ENCODE data around the gene ERGIC2.

DNA sequence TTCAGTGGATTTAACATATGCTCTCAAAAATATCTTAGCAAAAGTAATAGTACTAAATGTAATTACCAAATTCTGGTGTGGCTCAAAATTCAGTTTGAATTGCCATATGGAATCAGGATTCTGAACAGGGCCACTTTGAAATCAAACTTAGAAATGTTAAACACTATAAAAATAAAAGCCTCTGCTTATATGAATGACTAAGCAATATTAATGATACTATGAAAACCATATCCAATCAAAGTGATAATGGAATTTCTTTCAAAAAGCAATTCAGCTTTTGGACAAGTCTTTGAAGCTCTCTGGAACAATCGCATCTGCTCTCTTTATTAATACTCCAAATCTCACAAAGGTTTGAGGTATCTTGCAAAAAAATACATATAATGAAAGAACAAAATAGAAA, 51.6 kb downstream of the ERGIC2 start:
- TF ChIP-seq, protein P1, sequence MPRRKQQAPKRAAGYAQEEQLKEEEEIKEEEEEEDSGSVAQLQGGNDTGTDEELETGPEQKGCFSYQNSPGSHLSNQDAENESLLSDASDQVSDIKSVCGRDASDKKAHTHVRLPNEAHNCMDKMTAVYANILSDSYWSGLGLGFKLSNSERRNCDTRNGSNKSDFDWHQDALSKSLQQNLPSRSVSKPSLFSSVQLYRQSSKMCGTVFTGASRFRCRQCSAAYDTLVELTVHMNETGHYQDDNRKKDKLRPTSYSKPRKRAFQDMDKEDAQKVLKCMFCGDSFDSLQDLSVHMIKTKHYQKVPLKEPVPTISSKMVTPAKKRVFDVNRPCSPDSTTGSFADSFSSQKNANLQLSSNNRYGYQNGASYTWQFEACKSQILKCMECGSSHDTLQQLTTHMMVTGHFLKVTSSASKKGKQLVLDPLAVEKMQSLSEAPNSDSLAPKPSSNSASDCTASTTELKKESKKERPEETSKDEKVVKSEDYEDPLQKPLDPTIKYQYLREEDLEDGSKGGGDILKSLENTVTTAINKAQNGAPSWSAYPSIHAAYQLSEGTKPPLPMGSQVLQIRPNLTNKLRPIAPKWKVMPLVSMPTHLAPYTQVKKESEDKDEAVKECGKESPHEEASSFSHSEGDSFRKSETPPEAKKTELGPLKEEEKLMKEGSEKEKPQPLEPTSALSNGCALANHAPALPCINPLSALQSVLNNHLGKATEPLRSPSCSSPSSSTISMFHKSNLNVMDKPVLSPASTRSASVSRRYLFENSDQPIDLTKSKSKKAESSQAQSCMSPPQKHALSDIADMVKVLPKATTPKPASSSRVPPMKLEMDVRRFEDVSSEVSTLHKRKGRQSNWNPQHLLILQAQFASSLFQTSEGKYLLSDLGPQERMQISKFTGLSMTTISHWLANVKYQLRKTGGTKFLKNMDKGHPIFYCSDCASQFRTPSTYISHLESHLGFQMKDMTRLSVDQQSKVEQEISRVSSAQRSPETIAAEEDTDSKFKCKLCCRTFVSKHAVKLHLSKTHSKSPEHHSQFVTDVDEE (CRISPR knock-in tag; IDR thresholded peaks at IDR 0.05), result no peak
- no peak for TF ChIP-seq ESRRG (CRISPR knock-in tag; IDR thresholded peaks at IDR 0.05)
- TF ChIP-seq, protein P2, sequence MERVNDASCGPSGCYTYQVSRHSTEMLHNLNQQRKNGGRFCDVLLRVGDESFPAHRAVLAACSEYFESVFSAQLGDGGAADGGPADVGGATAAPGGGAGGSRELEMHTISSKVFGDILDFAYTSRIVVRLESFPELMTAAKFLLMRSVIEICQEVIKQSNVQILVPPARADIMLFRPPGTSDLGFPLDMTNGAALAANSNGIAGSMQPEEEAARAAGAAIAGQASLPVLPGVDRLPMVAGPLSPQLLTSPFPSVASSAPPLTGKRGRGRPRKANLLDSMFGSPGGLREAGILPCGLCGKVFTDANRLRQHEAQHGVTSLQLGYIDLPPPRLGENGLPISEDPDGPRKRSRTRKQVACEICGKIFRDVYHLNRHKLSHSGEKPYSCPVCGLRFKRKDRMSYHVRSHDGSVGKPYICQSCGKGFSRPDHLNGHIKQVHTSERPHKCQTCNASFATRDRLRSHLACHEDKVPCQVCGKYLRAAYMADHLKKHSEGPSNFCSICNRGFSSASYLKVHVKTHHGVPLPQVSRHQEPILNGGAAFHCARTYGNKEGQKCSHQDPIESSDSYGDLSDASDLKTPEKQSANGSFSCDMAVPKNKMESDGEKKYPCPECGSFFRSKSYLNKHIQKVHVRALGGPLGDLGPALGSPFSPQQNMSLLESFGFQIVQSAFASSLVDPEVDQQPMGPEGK (CRISPR knock-in tag; IDR thresholded peaks at IDR 0.05; ENCODE audit: borderline replicate concordance), result no peak
- no peak for TF ChIP-seq BACH2 (CRISPR knock-in tag; IDR thresholded peaks at IDR 0.05; ENCODE audit: borderline replicate concordance)
